Activated naive CD8-positive, alpha-beta T cell (primary cell): Measurements from ENCODE around the gene SPI1.
"Not testable (repeated sequence)": the region's sequence is repeated elsewhere in the genome, so short reads cannot be mapped to it uniquely, and the experiment has no call there.

Source experiments
- H3K27ac Mint-ChIP-seq: one replicate; pipeline ENCODE4 v1.8.0; 2021; ENCODE audit warnings: mixed read lengths
- H3K27me3 Mint-ChIP-seq: one replicate; pipeline ENCODE4 v1.8.0; 2021; ENCODE audit warnings: mixed read lengths
- H3K36me3 Mint-ChIP-seq: one replicate; pipeline ENCODE4 v1.8.0; 2021; ENCODE audit warnings: mixed read lengths
- H3K4me1 Mint-ChIP-seq: one replicate; pipeline ENCODE4 v1.8.0; 2021; ENCODE audit warnings: low read depth, mixed read lengths
- H3K4me3 Mint-ChIP-seq: one replicate; pipeline ENCODE4 v1.8.0; 2021; ENCODE audit warnings: mild to moderate bottlenecking, mixed read lengths
- H3K9me3 Mint-ChIP-seq: one replicate; pipeline ENCODE4 v1.8.0; 2021; ENCODE audit warnings: low read depth, mixed read lengths

The SPI1 gene

DNA sequence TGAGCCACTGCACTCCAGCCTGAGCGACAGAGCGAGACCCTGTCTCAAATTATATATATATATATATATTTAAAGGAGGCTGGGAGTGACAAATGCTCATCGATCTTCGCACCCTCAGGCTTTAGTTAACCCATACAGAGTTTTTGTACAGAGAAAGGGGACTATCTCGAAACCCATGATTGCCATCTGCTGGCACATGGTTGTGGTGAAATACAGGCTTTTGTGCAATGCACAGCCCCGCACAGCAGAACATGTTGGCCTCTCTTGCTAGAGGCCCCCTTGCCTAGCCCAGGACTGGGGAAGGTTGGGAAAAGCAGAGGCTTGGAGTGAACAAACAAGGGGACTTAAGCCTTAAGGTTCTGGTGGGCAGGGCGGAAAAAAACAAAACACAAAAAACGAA, 29.5 kb downstream of the SPI1 start:
- no peaks in the 10 kb centered on the region for H3K9me3 Mint-ChIP-seq
- no peaks in the 10 kb centered on the region for H3K27me3 Mint-ChIP-seq
- H3K4me1 Mint-ChIP-seq = no peaks in the 10 kb centered on the region

DNA sequence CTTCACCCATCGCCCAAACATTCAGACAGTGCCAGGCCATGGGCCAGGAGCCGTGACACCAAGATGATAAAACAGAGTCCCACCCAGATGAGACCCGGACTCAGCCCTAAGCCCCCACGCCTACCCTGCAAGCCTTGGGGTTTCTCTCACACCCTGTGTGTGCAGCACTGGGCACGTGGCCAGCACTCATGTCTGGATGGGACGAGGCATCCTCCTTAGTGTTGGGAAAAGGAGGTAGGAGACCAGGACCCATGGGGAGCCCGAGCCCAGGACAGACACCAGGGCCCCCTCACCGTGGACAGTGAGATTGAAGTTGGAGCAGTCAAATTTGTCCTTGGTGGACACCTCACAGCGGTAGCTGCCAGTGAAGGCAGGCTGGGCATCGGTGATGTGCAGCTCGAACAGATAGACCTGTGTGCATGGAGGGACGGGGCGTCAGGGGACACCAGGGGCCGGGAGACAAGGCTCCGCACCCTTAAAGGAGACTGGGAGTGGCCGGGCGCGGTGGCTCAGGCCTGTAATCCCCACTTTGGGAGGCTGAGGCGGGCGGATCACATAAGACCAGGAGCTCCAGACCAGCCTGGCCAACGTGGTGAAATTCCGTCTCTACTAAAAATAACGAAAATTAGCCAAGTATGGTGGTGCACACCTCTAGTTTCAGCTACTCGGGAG, 30.1 kb downstream of the SPI1 start:
- Mint-ChIP-seq H3K9me3 (no peaks in the 10 kb centered on the region), H3K4me1 (no peaks in the 10 kb centered on the region), H3K27ac (no peak overlapping the region), H3K36me3 (no peaks in the 10 kb centered on the region), H3K4me3 (no peak overlapping the region), H3K27me3 (no peaks in the 10 kb centered on the region)

More for the DNA sequence above, 29.5 kb downstream of the SPI1 start:
- Mint-ChIP-seq H3K4me3 (no peak overlapping the region), H3K27ac (no peak overlapping the region), H3K36me3 (no peaks in the 10 kb centered on the region)

DNA sequence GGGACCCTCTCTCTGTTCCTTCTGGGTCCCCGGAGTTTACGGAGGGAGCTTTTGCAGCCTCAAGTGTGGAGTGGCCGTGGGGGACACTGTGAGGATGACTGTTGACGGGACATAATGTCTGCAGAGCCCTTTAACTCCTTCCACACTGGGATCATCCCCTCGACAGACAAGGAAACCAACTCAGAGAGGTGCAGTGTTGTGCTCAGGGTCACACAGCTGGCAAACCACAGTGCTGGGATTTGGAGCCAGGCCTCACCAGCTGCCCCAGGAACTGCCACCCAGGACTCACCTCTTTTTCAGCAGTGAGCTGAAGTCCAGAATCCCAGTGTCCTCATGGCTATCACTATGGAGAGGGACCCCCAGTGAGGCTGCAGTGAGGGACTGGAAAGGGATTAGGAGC, 31.2 kb downstream of the SPI1 start:
- no peaks in the 10 kb centered on the region for H3K27me3 Mint-ChIP-seq
- no peaks in the 10 kb centered on the region for H3K9me3 Mint-ChIP-seq
- H3K27ac Mint-ChIP-seq = no peak overlapping the region
- H3K4me1 Mint-ChIP-seq = no peaks in the 10 kb centered on the region
- no peaks in the 10 kb centered on the region for H3K36me3 Mint-ChIP-seq
- no peak overlapping the region for H3K4me3 Mint-ChIP-seq

DNA sequence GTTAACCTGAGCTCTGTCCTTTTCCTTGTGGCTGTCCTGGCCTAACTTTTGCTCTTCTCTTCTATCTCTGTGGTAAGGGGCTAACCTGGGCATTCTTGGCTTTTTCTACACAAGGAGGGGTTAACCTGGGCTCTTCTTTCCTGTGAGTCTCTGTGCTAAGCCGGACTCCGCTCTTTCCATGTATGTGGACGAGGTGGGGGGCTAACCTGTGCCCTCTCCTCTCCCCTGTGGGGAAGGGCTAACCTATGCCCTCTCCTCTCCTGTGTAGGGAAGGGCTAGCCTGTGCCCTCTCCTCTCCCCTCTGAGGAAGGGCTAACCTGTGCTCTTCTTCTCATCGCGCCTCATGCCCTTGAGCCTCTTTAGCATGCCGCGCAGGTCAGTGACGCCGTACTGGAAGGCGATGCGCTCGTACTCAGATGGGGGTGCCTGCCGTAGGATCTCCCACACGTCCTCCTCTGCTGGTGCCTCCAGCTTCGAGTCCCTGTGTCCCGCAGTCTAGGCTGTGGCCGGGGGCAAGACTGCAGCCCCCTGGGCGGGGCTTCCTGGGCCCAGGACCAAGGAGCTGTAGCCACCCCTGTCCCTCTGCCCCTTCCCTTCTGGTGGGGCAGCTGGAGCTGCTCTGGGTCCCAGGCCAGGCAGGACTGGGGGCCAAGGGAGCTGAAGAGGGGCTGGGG, 32.3 kb downstream of the SPI1 start:
- Mint-ChIP-seq H3K36me3 (no peaks in the 10 kb centered on the region), H3K9me3 (no peaks in the 10 kb centered on the region), H3K4me1 (no peaks in the 10 kb centered on the region), H3K27ac (no peak overlapping the region), H3K27me3 (no peaks in the 10 kb centered on the region), H3K4me3 (no peak overlapping the region)

DNA sequence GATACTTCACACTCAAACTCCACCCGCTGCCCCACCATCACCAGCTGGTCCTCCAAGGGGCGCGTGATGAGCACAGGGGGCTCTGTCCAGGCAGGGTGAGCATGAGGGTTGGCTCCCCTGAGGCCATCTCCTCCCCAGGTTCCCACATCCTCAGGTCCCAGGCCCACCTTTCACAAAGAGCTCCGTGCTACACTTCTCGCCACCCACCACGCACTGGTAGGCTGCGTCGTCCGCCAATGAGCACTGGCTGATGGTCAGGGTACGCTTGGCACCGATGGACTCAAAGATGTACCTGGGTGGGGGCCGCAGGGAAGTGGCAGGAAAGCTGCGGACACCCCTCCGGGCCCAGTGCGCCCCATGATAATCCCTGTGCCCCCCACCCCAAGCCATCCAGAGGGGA, 35.5 kb downstream of the SPI1 start:
- Mint-ChIP-seq H3K4me3 (no peak overlapping the region), H3K36me3 (no peaks in the 10 kb centered on the region), H3K27ac (no peak overlapping the region), H3K4me1 (no peaks in the 10 kb centered on the region), H3K27me3 (no peaks in the 10 kb centered on the region), H3K9me3 (no peaks in the 10 kb centered on the region)

DNA sequence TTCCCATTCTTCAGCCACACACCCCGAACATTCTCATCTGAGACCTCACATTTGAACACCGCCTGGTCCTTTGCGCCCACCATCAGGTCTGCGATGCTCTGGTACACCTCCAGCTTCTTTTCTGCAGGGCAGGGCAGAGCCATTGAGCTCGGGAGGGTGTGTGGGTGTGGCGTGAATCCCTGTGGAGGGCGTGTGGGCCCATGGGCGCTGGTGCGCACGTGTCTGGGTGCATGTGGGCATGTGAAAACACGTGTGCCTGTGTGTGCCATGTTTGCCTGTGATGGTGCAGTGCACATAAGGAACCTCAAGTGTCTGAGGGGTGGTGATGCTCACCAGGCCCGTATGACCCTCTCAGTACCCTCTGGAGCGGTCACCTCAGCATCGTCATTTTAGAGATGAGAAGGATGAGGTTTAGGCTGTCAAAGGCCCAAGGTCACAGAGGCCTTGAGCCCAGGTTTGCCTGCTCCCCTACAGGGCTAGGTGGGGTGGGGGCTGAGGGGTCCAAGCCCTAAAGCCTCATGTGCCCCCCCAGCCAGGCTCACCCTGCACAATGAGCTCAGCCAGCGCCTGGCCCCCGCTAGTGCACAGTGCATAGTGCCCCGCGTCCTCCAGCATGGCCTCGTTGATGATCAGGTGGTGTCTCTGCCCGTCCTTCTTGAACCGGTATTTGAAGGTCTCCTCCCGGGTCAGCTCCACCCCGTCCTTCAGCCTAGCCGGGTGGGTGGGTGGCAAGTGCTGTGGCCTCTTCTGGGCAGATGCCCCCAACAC, 36.1 kb downstream of the SPI1 start:
- no peak overlapping the region for H3K4me3 Mint-ChIP-seq
- H3K27ac Mint-ChIP-seq = no peak overlapping the region
- no peaks in the 10 kb centered on the region for H3K4me1 Mint-ChIP-seq

DNA sequence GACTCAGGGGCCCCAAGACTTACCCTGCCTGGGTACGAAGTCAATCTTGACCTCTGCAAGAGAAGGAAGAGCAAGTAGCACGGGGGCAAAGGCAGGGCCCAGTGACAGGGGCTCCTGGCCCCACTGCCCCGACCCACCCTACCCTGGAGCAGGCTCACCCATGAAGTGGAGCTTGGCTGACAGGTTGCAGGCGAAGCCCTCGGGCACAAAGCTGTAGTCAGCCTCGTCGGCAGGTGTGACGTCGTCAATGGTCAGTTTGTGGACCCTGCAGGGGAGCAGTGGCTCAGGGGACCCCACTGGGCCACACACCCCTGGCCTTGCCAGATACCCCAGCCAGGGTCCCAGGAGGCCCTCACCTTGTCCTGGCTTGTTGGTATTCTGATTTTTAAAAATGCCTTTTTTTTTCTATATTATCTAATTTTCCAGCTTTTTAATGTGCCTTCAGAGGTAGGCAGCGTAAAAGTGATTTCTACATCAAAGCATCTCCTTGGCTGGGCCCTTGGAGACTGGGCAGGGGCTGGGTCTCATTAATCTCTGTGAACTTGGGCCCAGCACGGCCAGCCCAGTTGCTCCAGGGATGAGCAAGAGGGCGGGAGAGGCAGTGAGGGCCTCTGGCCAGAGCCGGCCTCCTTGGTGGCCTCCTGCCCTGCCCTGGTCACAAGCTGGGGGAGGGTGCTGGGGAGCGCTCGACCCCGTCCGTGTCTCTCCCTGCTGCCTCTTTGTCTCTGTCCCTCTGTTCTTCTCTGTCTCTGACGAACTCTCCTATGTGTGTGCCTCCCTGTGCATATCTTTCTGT, 37.2 kb downstream of the SPI1 start:
- no peaks in the 10 kb centered on the region for H3K27me3 Mint-ChIP-seq
- no peaks in the 10 kb centered on the region for H3K4me1 Mint-ChIP-seq
- no peaks in the 10 kb centered on the region for H3K36me3 Mint-ChIP-seq
- H3K9me3 Mint-ChIP-seq = no peaks in the 10 kb centered on the region
- no peak overlapping the region for H3K27ac Mint-ChIP-seq
- no peak overlapping the region for H3K4me3 Mint-ChIP-seq

More for the DNA sequence above, 36.1 kb downstream of the SPI1 start:
- Mint-ChIP-seq H3K27me3 (no peaks in the 10 kb centered on the region), H3K36me3 (no peaks in the 10 kb centered on the region), H3K9me3 (no peaks in the 10 kb centered on the region)

DNA sequence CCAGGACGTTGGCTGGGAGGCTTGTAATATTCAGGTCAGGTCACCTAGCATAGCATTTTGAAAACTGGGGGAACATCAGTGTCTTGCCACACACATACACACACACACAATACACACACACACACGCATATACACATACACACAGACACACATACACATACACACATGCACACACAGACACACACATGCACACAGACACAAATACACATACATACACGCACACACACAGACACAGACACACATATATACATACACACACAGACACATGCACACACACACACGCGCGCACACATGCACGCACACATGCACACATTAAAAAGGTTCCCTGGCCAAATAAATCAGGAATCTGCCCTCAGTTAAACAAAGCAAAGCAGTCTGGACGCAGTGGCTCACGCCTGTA, 38.3 kb downstream of the SPI1 start:
- H3K27me3 Mint-ChIP-seq = no peaks in the 10 kb centered on the region
- H3K27ac Mint-ChIP-seq = no peak overlapping the region

DNA sequence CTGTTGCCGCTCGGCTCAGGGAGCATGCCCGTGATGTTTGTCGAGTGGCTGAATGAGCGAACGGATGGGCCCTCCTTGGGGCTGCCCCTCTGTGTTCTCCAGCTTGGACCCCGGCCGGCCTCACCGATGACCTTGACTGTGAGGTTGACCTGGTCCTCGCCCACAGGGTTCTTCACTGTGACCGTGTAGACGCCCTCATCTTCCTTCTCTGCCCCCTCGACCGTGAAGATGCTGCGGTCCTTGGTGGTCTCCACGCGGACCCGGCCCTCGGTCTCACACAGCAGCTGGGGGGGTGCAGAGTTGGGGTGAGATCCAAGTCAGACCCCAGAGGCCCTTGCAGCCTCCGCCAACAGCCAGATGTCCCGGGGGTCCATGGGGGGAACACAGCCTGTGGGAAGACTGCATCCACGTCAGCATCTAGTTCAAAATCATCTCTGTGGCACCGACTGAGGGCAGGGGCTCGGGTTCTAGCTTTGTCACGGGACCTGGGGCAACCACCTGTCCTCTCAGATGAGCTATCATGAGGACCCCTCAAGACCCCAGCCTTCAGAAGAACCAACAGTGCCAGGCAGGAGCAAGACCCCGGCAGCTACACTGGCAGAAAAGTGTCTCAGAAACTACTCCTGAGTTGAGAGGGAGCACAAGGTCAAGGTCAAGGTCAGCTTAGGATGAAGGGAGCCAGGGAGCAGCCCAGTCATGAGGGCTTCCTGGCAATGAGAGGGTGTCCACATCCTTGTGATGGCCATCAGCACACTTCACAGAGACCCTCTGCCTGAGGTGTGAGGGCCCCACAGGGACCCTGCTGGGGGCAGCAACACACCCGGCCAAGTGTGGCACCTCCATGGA, 39.7 kb downstream of the SPI1 start:
- Mint-ChIP-seq H3K4me1 (no peaks in the 10 kb centered on the region), H3K27ac (no peak overlapping the region), H3K9me3 (no peaks in the 10 kb centered on the region), H3K36me3 (no peaks in the 10 kb centered on the region), H3K27me3 (no peaks in the 10 kb centered on the region), H3K4me3 (no peak overlapping the region)

More for the DNA sequence above, 38.3 kb downstream of the SPI1 start:
- Mint-ChIP-seq H3K36me3 (no peaks in the 10 kb centered on the region), H3K4me1 (no peaks in the 10 kb centered on the region), H3K4me3 (no peak overlapping the region), H3K9me3 (no peaks in the 10 kb centered on the region)

DNA sequence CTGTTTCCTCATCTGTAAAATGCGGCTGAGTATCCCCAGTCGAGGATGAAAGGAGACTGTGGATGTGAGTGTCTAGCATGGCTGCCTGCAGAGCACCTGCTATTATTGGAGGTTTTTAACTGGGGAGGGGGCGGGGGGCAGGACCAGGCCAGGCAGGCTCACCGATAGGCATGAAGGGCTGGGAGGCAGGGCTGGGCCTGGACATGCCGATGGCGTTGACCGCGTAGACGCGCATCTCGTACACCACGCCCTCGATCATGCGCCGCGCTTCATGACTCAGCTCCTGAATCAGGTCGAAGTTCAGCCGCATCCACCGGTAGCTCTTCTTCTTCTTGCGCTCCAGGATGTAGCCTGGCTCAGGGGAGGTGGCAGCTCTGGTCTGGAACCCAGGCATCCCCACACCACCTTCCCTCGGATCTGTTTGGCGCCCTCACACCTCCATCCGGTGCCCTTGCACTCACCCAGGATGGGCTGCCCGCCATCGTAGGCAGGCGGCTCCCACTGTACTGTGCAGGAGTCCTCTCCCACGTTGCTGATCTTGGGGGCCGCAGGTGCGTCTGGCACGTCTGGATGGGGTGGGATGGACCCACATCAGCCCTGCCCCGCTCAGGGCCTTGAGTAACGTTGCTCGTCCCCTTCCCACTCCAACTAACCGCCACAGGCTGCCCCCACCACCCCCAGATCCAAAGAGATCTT, 41.0 kb downstream of the SPI1 start:
- no peaks in the 10 kb centered on the region for H3K9me3 Mint-ChIP-seq
- H3K4me1 Mint-ChIP-seq = no peaks in the 10 kb centered on the region
- H3K27ac Mint-ChIP-seq = no peak overlapping the region
- no peaks in the 10 kb centered on the region for H3K27me3 Mint-ChIP-seq
- H3K4me3 Mint-ChIP-seq = no peak overlapping the region
- H3K36me3 Mint-ChIP-seq = no peaks in the 10 kb centered on the region

DNA sequence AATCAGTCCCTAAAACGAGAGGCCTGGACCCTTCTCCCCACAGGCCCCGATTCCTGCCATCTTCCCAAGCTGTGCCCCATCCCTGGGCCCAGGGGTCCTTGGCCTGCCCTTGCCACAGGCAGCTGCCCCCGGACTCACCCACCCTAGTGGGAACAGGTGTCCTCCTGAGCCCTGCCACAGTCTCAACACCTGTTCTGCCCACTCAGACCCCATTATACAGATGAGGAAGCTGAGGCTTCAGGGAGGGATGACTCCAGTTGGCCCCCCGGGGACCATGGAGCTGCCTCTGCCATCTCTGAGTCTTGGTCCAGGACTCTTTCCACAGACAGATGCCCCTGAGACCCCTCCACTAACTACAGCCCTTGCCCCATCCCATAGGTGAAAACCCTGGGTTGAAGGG, 41.8 kb downstream of the SPI1 start:
- Mint-ChIP-seq H3K27ac (no peak overlapping the region), H3K4me3 (no peak overlapping the region), H3K36me3 (no peaks in the 10 kb centered on the region), H3K9me3 (no peaks in the 10 kb centered on the region), H3K27me3 (no peaks in the 10 kb centered on the region), H3K4me1 (no peaks in the 10 kb centered on the region)

DNA sequence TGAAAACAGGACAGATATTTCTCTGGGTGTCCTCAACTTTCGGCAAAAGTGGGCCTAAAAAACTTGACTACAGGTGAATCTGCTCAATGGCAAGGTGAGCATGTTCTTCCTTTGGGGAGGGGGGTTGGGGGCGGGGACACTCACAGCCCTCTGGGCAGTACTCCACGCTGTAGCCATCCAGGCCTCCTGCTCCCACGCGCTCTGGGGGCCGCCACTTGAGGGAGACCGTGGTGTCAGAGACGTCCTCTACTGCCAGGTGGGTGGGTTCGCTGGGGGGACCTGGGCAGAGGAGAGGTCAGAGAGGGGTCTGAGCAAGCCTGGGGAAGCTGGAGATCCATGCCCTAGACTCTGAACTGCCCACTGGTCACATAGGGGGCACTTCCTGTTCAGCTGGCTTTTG, 42.6 kb downstream of the SPI1 start:
- Mint-ChIP-seq H3K4me1 (no peaks in the 10 kb centered on the region), H3K36me3 (no peaks in the 10 kb centered on the region), H3K27ac (no peak overlapping the region), H3K27me3 (no peaks in the 10 kb centered on the region), H3K9me3 (no peaks in the 10 kb centered on the region), H3K4me3 (no peak overlapping the region)

DNA sequence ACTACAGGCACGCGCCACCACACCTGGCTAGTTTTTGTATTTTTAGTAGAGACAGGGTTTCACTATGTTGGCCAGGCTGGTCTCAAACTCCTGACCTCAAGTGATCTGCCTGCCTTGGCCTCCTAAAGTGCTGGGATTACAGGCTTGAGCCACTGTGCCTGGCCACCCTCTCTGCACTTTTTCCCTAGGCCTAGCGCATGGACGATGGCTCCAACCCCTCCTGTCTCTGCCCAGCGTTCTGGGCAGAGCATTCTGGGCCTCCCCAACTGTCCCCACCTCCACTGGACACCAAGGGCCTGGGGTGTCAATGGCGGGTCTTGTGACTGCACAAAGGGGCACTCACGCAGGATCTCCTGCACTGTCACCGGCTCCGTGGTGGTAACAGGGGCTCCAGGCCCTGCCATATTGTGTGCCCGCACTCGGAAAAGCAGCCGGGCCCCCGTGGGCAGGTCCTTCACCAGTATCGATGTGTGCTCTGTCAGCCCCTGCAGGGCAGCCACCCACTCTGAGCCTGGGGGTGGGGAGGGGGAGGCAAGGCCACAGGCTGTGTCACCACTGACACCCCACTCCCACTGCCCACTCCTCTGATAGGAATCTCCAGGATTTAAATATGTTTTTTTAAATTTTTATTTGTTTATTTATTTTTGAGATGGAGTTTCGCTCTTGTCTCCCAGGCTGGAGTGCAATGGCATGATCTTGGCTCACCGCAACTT, 43.5 kb downstream of the SPI1 start:
- not testable (repeated sequence) for H3K36me3 Mint-ChIP-seq, H3K9me3 Mint-ChIP-seq, H3K4me3 Mint-ChIP-seq, H3K27ac Mint-ChIP-seq, H3K4me1 Mint-ChIP-seq, H3K27me3 Mint-ChIP-seq
